ENCODE measurements around the gene AP1M2.
A peak's percentile ranks its signal among the peaks of the same experiment; 100 is the strongest.

The AP1M2 gene

GRCh38 chr19:10617409-10618121, 30.5 kb upstream of the AP1M2 start:
- DNase-seq, result no peak
- no peak overlapping the region for H3K4me3 ChIP-seq (ENCODE audit: low read depth, low read length)
- no peaks in the 10 kb centered on the region for H3K9me3 ChIP-seq (ENCODE audit: severe bottlenecking)
- H3K36me3 ChIP-seq, result no peaks in the 10 kb centered on the region
- no peaks in the 10 kb centered on the region for H3K27me3 ChIP-seq (ENCODE audit: insufficient read depth, low read depth, severe bottlenecking)
- TF ChIP-seq CTCF (IDR thresholded peaks at IDR 0.05; ENCODE audit: low read depth, low read length), result no peak
- no peak overlapping the region for H3K27ac ChIP-seq

- Histone ChIP-seq H3K9me3 (ENCODE audit: severe bottlenecking) (no peaks in the 10 kb centered on the region), H3K27ac (no peak overlapping the region), H3K36me3 (no peaks in the 10 kb centered on the region), H3K4me3 (ENCODE audit: low read depth, low read length) (no peak overlapping the region), H3K27me3 (ENCODE audit: insufficient read depth, low read depth, severe bottlenecking) (no peaks in the 10 kb centered on the region)
- no peak for TF ChIP-seq CTCF (IDR thresholded peaks at IDR 0.05; ENCODE audit: low read depth, low read length)
- DNase-seq, result no peak
These were observed 28.4 kb upstream of the AP1M2 start for GRCh38 chr19:10615429-10616023.

- Histone ChIP-seq H3K27ac (no peak overlapping the region), H3K36me3 (no peaks in the 10 kb centered on the region), H3K4me3 (ENCODE audit: low read depth, low read length) (no peak overlapping the region), H3K27me3 (ENCODE audit: insufficient read depth, low read depth, severe bottlenecking) (no peaks in the 10 kb centered on the region), H3K9me3 (ENCODE audit: severe bottlenecking) (no peaks in the 10 kb centered on the region)
- TF ChIP-seq CTCF (IDR thresholded peaks at IDR 0.05; ENCODE audit: low read depth, low read length), result no peak
- no peak for DNase-seq
These were observed 25.5 kb upstream of the AP1M2 start for GRCh38 chr19:10612499-10613119.

GRCh38 chr19:10611907-10612306, 24.8 kb upstream of the AP1M2 start:
- Histone ChIP-seq H3K27me3 (ENCODE audit: insufficient read depth, low read depth, severe bottlenecking) (no peaks in the 10 kb centered on the region), H3K27ac (no peak overlapping the region), H3K9me3 (ENCODE audit: severe bottlenecking) (no peaks in the 10 kb centered on the region), H3K4me3 (ENCODE audit: low read depth, low read length) (no peak overlapping the region), H3K36me3 (no peaks in the 10 kb centered on the region)
- DNase-seq, result peak; percentile 55
- TF ChIP-seq CTCF (IDR thresholded peaks at IDR 0.05; ENCODE audit: low read depth, low read length), result no peak

- H3K27ac ChIP-seq, result no peak overlapping the region
- H3K9me3 ChIP-seq (ENCODE audit: severe bottlenecking), result no peaks in the 10 kb centered on the region
- no peak for TF ChIP-seq CTCF (IDR thresholded peaks at IDR 0.05; ENCODE audit: low read depth, low read length)
- no peaks in the 10 kb centered on the region for H3K27me3 ChIP-seq (ENCODE audit: insufficient read depth, low read depth, severe bottlenecking)
- no peak for DNase-seq
- H3K4me3 ChIP-seq (ENCODE audit: low read depth, low read length), result no peak overlapping the region
- H3K36me3 ChIP-seq, result no peaks in the 10 kb centered on the region
These were observed 17.4 kb upstream of the AP1M2 start for GRCh38 chr19:10604460-10604980.

Data from WERI-Rb-1 (cell line).